RWPE2 (cell line): Measurements from ENCODE around the gene TMEM222.
A peak's percentile ranks its signal among the peaks of the same experiment; 100 is the strongest.

Experiments used
- ATAC-seq: fragments of 200-7000 bp; cut with Tn5 transposase; 3 replicates; pipeline ENCODE4 v1.9.1; 2021; ENCODE audit warnings: low read depth
- DNase-seq: peaks from one replicate; pipeline ENCODE4 v3.0.0-alpha.2; 2020; ENCODE audit warnings: low spot score
- H3K27ac ChIP-seq: fragments of 450-650 bp; 2 replicates; pipeline ENCODE4 v1.5.1; 2017; ENCODE audit warnings: mild to moderate bottlenecking; ENCODE audit not compliant: poor library complexity, severe bottlenecking
- H3K27me3 ChIP-seq: fragments of 250-450 bp; sonication (Bioruptor Pico); 2 replicates; pipeline ENCODE4 v1.5.1; 2021; ENCODE audit warnings: mild to moderate bottlenecking, moderate library complexity; ENCODE audit not compliant: insufficient read depth, poor library complexity, severe bottlenecking
- H3K36me3 ChIP-seq: fragments of 250-450 bp; sonication (Bioruptor Pico); 2 replicates; pipeline ENCODE4 v1.5.1; 2020; ENCODE audit warnings: low read depth, mild to moderate bottlenecking, moderate library complexity
- H3K4me1 ChIP-seq: fragments of 250-450 bp; sonication (Bioruptor Pico); 2 replicates; pipeline ENCODE4 v1.5.1; 2021; ENCODE audit warnings: mild to moderate bottlenecking, moderate library complexity; ENCODE audit not compliant: insufficient read depth, poor library complexity, severe bottlenecking
- H3K4me3 ChIP-seq: fragments of 250-450 bp; sonication (Bioruptor Pico); 2 replicates; pipeline ENCODE4 v1.5.1; 2021; ENCODE audit warnings: mild to moderate bottlenecking, moderate library complexity; ENCODE audit not compliant: severe bottlenecking
- H3K9me3 ChIP-seq: fragments of 250-450 bp; sonication (Bioruptor Pico); 2 replicates; pipeline ENCODE4 v1.5.1; 2021; ENCODE audit warnings: mild to moderate bottlenecking, moderate library complexity; ENCODE audit not compliant: severe bottlenecking
- CTCF ChIP-seq: fragments of 450-650 bp; IDR thresholded peaks from one replicate; pipeline ENCODE4 v1.5.1; 2017; ENCODE audit warnings: mild to moderate bottlenecking, moderate library complexity; ENCODE audit not compliant: poor library complexity, severe bottlenecking

Gene TMEM222

GRCh38 chr1:27356619-27357280 lies 34.8 kb downstream of the TMEM222 start:
- no peak for TF ChIP-seq CTCF
- H3K4me3 ChIP-seq = no peak overlapping the region
- H3K9me3 ChIP-seq = no peaks in the 10 kb centered on the region
- no peaks in the 10 kb centered on the region for H3K4me1 ChIP-seq
- H3K27ac ChIP-seq = no peak overlapping the region
- no peaks in the 10 kb centered on the region for H3K27me3 ChIP-seq
- H3K36me3 ChIP-seq = peaks cover 62% of the 10 kb centered on the region
- ATAC-seq (no peak), DNase-seq (no peak)

GRCh38 chr1:27357281-27358037 lies 35.5 kb downstream of the TMEM222 start:
- no peaks in the 10 kb centered on the region for H3K4me1 ChIP-seq
- no peaks in the 10 kb centered on the region for H3K9me3 ChIP-seq
- H3K27ac ChIP-seq = no peak overlapping the region
- H3K4me3 ChIP-seq = no peak overlapping the region
- no peaks in the 10 kb centered on the region for H3K27me3 ChIP-seq
- H3K36me3 ChIP-seq = peaks cover 62% of the 10 kb centered on the region
- peak; percentile 85 for TF ChIP-seq CTCF
- no peak for DNase-seq
- ATAC-seq = peak; percentile 43; the same call in 1 of the 3 replicates

GRCh38 chr1:27358038-27358927 lies 36.3 kb downstream of the TMEM222 start:
- peaks cover 60% of the 10 kb centered on the region for H3K36me3 ChIP-seq
- no peaks in the 10 kb centered on the region for H3K27me3 ChIP-seq
- H3K4me1 ChIP-seq = no peaks in the 10 kb centered on the region
- no peak overlapping the region for H3K27ac ChIP-seq
- ATAC-seq (no peak), DNase-seq (no peak)
- H3K4me3 ChIP-seq = no peak overlapping the region
- TF ChIP-seq CTCF = no peak
- H3K9me3 ChIP-seq = no peaks in the 10 kb centered on the region

GRCh38 chr1:27358928-27359313 lies 37.0 kb downstream of the TMEM222 start:
- H3K36me3 ChIP-seq = peaks cover 58% of the 10 kb centered on the region
- no peaks in the 10 kb centered on the region for H3K4me1 ChIP-seq
- no peak for DNase-seq
- no peak overlapping the region for H3K4me3 ChIP-seq
- TF ChIP-seq CTCF = no peak
- ATAC-seq = no peak
- no peak overlapping the region for H3K27ac ChIP-seq
- H3K27me3 ChIP-seq = no peaks in the 10 kb centered on the region
- H3K9me3 ChIP-seq = no peaks in the 10 kb centered on the region
